Parathyroid adenoma (tissue), 2 donors: ENCODE data around the gene CFLAR.

Source experiments
- H2AFZ ChIP-seq: fragments of 300-600 bp; sonication (generic); one replicate; pipeline ENCODE4 v1.7.0; 2017; ENCODE audit warnings: antibody characterized with exemption, mild to moderate bottlenecking
- H3K27ac ChIP-seq: fragments of 300-600 bp; sonication (generic); one replicate; pipeline ENCODE4 v1.7.0; 2017
- H3K27me3 ChIP-seq: fragments of 300-600 bp; sonication (generic); one replicate; pipeline ENCODE4 v1.7.0; 2017; ENCODE audit warnings: low read length; ENCODE audit not compliant: control insufficient read depth, insufficient read depth
- H3K36me3 ChIP-seq: fragments of 300-600 bp; sonication (generic); one replicate; pipeline ENCODE4 v1.7.0; 2017; ENCODE audit warnings: low read length; ENCODE audit not compliant: control insufficient read depth, insufficient read depth
- H3K4me1 ChIP-seq: fragments of 300-600 bp; sonication (generic); one replicate; pipeline ENCODE4 v1.7.0; 2017; ENCODE audit warnings: control low read depth
- H3K4me2 ChIP-seq: fragments of 300-600 bp; sonication (generic); one replicate; pipeline ENCODE4 v1.7.0; 2017; ENCODE audit warnings: low read length
- H3K4me3 ChIP-seq: fragments of 300-600 bp; sonication (generic); one replicate; pipeline ENCODE4 v1.7.0; 2017; ENCODE audit warnings: low read depth, low read length
- H3K79me2 ChIP-seq: fragments of 300-600 bp; sonication (generic); one replicate; pipeline ENCODE4 v1.7.0; 2017; ENCODE audit warnings: control low read depth
- H3K9ac ChIP-seq: fragments of 300-600 bp; sonication (generic); one replicate; pipeline ENCODE4 v1.7.0; 2017; ENCODE audit warnings: mild to moderate bottlenecking
- H3K9me3 ChIP-seq: fragments of 300-600 bp; sonication (generic); one replicate; pipeline ENCODE4 v1.7.0; 2017; ENCODE audit warnings: low read length; ENCODE audit not compliant: control insufficient read depth
- CTCF ChIP-seq: fragments of 300-600 bp; sonication (generic); IDR thresholded peaks from one replicate; pipeline ENCODE4 v1.7.0; 2017; ENCODE audit warnings: antibody characterized with exemption, mild to moderate bottlenecking
- donor health status: primary hyperparathyroidism.

Gene CFLAR

GRCh38 chr2:201116115-201116958 lies at the start of gene CFLAR:
Gene CFLAR, plus strand, starts transcription at chr2:201116164. Its CDS starts 13,702 bp downstream, at chr2:201129866.
- H3K79me2 ChIP-seq, result peaks cover 3% of the 10 kb centered on the region
- H3K27me3 ChIP-seq, result no peaks in the 10 kb centered on the region
- no peaks in the 10 kb centered on the region for H3K36me3 ChIP-seq
- H2AFZ ChIP-seq, result peak within 1 kb of the TSS; percentile 94
- peak within 1 kb of the TSS; percentile 73 for H3K4me2 ChIP-seq
- peak within 1 kb of the TSS; percentile 88 for H3K27ac ChIP-seq
- peak within 1 kb of the TSS; percentile 60 for H3K4me3 ChIP-seq
- no peaks in the 10 kb centered on the region for H3K4me1 ChIP-seq
- no peak for TF ChIP-seq CTCF
- no peaks in the 10 kb centered on the region for H3K9me3 ChIP-seq
- peak within 1 kb of the TSS; percentile 41 for H3K9ac ChIP-seq

- Histone ChIP-seq H3K4me2 (peak overlapping the region; percentile 98), H3K27ac (peak overlapping the region; percentile 95), H3K27me3 (no peaks in the 10 kb centered on the region), H3K4me1 (no peaks in the 10 kb centered on the region), H3K9ac (peak overlapping the region; percentile 54), H2AFZ (peak overlapping the region; percentile 98), H3K79me2 (peaks cover 42% of the 10 kb centered on the region), H3K4me3 (peak overlapping the region; percentile 100), H3K36me3 (no peaks in the 10 kb centered on the region), H3K9me3 (no peaks in the 10 kb centered on the region)
- TF ChIP-seq CTCF, result no peak
These were observed 45.0 kb upstream of the CFLAR start for GRCh38 chr2:201070948-201071478.

GRCh38 chr2:201071479-201072200 lies 44.3 kb upstream of the CFLAR start, which contains the start of the genes HYCC2 and NDUFB3:
Gene HYCC2, minus strand, starts transcription at chr2:201071671. Its CDS starts 47,662 bp downstream, at chr2:201024009.
Gene NDUFB3, plus strand, starts transcription at chr2:201072001. Its CDS starts 6,882 bp downstream, at chr2:201078883.
- peak within 1 kb of the TSS; percentile 95 for H3K27ac ChIP-seq
- H3K27me3 ChIP-seq, result no peaks in the 10 kb centered on the region
- H3K9me3 ChIP-seq, result no peaks in the 10 kb centered on the region
- no peaks in the 10 kb centered on the region for H3K4me1 ChIP-seq
- no peaks in the 10 kb centered on the region for H3K36me3 ChIP-seq
- peak; percentile 47 for TF ChIP-seq CTCF
- H2AFZ ChIP-seq, result peak within 1 kb of the TSS; percentile 98
- H3K4me3 ChIP-seq, result peak within 1 kb of the TSS; percentile 100
- peaks cover 40% of the 10 kb centered on the region for H3K79me2 ChIP-seq
- H3K4me2 ChIP-seq, result peak within 1 kb of the TSS; percentile 98
- H3K9ac ChIP-seq, result peak within 1 kb of the TSS; percentile 54

- Histone ChIP-seq H2AFZ (peak overlapping the region; percentile 98), H3K36me3 (no peaks in the 10 kb centered on the region), H3K9me3 (no peaks in the 10 kb centered on the region), H3K27me3 (no peaks in the 10 kb centered on the region), H3K27ac (peak overlapping the region; percentile 95), H3K4me3 (peak overlapping the region; percentile 100), H3K9ac (peak overlapping the region; percentile 54), H3K79me2 (peaks cover 36% of the 10 kb centered on the region), H3K4me2 (peak overlapping the region; percentile 98), H3K4me1 (no peaks in the 10 kb centered on the region)
- TF ChIP-seq CTCF, result no peak
These were observed 43.8 kb upstream of the CFLAR start for GRCh38 chr2:201072201-201072530.
